Renal pelvis (tissue), 4 donors: Measurements from ENCODE around the gene CAPZB. TPM values are rescaled to one million over a fixed set of nuclear protein-coding genes. Genes with fewer than 3 reads are reported as not detected.

Experiments
- DNase-seq: peaks from one replicate; pipeline ENCODE4 v3.0.0-alpha.2; 2013
- polyA plus RNA-seq, 3 donors: library from polyadenylated mRNA; unstranded; fragments of 120-200 nt; gene quantifications; one replicate each; pipeline ENCODE4 v1.2.1, GENCODE V29; 2013; ENCODE audit not compliant: insufficient read length in 3 of 3

The CAPZB gene
- polyA plus RNA-seq, 3 donors, result 225 to 275 (median 245) TPM

DNA sequence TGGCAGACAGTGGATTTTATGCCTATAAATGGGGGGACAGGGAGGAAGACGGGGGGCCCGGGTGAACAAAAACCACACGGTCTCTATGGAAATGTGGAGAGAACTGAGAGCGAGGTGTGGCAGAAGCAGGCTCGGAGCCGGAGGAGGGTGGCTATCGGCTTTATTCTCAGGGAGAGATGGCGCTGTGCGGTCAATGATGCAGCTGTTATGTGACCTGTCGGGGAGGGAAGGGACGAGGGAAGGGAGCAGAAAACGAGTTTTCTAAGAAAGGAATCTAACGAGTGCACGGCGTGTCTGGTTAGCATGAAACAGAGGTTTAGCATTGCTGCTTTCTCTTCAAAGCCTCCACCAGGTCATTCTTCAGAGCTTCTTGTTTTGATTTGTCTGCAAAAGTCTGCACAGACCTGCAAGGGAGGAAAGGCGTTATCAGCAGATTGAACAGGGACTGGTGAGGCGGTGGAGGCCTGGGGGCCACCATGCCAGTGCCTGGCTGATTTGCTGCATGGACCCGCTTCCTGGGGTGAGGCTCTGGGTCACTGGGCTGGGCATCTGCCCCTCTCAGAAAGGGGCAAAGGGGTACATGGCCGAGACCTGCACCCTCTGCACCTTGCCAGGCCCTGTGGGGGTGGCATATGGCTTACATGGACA lies 146.0 kb downstream of the CAPZB start:
- DNase-seq, result no peak

DNA sequence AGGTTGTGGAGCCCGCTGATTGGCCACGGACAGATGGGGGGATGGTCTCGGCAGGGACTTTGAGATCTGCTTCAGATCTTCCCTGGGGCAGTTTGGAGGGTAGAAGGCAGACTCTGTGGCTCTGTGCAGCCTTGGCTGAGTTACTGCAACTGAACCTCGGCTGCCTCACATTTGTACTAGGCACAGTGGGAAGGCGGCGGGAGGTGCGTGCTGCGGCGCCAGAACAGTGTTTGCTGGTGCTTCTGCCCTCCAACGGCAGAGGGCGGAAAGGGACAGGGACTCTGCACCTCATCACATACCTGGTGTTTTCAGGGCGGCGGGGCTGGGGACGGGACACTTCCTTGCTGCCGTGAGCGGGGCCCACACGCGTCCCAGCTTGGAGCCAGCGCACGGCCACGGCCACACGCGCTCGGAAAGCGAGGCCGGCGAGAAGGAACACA lies 147.0 kb downstream of the CAPZB start:
- no peak for DNase-seq

DNA sequence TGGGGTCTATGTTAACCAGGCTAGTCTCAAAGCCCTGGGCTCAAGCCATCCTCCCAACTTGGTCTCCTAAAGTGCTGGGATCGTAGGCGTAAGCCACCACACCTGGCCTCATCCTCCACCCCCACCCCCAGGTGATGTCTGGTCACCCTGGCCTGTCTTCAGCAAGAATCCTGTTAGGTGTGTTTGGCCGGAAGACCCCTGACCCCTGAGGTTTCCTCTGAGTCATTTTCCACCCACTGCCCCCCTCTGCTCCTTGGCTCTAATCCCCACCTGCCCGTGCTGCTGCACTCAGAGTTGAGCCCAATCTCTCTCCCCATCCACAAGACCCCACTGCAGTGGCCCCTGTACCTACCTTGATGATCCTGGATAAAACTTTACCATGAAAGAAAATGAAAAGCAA lies 148.1 kb downstream of the CAPZB start:
- DNase-seq, result no peak

DNA sequence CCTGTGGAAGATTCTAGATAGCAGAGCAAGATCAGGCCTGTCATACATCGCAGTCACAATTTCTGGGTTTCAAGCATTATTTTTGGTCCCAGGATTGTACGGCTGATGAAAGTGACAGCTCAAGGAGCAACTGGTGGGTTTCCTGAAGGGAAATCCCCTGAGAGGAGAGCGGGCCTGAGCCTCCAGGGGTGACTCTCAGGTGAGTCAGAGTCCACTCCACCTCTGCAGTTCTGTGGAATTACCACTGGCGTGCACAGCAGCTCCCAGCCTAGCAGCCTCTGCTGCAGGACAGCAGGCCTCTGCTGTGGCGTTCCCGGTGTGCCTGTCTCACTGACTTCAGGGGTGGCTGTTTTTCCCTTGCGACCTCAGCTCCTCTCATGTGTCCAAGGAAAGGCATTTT lies 148.8 kb downstream of the CAPZB start:
- DNase-seq, result no peak

DNA sequence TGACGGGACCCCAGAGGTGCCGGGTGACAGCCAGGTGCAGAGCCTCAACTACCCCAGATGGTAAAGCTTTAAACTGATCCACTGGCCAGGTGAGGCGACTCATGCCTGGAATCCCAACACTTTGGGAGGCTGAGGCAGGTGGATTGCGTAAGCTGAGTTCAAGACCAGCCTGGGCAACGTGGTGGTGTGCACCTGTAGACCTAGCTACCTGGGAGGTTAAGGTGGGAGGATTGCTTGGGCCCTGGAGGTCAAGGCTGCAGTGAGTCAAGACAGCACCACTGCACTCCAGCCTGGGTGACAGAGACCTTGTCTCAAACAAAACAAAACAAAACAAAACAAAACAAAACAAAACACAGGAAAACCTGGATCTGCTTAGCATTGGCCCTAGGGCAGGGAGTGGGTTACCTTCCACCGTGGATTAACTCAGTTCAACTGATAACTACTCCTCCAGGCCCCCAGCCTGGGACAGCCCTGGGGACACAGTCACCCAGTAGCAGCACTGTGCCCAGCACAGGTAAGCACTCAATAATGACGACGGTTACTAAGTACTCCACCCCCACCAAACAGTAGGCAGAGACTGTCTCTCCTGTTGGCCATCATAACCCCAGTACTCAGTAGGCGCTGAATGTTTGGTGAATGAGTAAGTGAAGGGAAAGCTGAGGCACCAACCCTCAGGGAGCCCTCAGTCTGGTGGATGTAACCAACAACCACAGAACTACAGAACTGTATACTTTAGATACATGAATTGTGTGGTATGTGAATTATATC lies 151.6 kb downstream of the CAPZB start:
- DNase-seq, result no peak

DNA sequence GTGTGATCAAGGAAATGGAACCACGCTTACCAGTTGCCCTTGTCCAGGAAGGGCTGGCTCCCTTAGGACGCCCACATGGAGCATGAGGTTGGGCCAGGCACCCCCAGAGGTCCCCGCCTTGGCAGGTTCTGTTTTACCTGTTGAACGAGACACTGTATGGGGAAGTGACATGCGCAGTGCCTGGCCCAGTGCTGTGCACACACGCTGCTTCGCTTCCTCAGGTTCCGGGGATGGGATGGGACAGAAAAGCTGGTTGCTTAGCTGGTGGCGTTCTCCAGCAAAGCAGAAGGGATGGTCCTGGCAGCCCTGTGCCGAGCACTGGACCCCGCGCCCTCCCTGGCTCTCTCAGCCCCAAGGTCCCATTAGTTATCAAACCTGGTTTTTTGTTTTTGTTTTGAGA lies 152.5 kb downstream of the CAPZB start:
- DNase-seq, result no peak

DNA sequence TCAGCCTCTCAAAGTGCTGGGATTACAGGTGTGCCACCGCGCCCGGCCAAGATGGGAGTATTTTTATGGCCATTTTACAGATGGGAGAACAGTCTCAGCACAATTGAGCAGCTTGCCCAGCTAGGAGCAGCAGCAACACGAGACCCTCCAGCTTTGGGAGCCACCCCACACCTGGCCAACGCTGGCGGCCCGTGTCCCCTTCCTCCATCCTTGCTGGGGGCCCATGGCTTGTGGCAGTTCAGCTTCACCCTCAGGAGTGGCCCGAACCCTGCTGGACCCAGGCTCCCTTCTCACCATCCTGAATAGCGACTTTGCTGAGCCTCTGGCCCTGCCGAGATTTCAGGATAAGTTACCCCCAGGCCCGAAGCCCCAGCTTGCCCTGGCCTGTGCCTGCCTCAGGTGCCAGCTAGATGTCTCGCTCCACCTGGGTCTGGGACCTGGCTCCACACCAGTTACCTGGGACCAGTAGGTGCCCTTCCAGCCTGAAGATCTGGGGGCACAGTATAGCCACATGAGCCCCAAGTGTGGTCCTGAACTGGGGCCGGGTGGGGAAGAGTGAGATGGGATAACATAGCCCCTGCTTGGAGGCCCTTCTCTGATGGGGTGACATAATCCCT lies 154.0 kb downstream of the CAPZB start:
- DNase-seq, result no peak

DNA sequence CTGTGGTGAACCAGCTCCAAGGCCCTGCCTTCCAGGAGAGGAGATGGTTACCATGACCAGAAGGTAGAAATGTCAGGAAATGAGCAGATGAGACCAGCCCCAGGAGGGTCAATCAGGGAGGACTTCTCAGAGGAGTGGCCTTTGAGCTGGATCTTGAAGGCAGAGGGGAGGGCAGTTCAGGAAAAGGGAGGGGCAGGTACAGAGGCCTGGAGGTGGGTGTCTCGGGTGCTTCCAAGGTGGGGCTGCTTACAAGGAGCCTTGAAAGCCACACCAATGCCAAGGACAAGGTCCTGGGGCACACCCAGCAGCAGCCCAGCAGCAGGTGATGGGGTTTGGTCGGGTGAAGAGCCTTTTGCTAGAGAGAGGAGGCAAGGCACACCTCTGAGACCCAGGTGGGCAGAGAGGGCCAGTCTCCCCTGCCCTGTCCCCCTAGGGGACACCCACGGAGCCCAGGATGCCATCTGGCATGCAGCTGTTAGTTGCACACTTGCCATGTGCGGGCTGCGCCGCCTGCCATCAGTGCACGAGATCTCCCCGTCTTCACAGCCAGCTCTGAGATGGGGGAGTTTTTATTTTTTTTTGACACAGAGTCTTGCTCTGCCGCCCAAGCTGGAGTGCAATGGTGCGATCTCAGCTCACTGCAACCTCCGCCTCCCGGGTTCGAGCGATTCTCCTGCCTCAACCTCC lies 154.7 kb downstream of the CAPZB start:
- DNase-seq, result no peak

DNA sequence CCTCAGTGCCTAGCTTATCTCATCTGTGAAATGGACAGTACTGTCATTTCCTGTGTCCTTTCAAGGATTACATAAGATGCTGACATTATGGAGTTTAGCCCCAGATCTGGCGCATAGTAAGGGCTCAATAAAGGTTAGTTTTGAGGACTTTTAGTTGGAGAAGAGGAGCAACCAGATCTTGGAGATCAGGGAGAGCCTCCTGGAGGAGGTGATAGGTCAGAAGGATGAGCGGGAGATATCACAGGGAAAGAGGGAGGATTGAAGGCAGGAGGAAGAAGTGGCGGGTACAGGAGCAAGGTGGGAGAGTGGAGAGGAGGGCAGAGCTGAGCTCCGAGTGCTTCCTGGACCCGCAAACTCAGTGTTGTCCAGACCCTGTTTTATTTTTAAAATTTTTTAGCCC lies 155.7 kb downstream of the CAPZB start:
- no peak for DNase-seq

DNA sequence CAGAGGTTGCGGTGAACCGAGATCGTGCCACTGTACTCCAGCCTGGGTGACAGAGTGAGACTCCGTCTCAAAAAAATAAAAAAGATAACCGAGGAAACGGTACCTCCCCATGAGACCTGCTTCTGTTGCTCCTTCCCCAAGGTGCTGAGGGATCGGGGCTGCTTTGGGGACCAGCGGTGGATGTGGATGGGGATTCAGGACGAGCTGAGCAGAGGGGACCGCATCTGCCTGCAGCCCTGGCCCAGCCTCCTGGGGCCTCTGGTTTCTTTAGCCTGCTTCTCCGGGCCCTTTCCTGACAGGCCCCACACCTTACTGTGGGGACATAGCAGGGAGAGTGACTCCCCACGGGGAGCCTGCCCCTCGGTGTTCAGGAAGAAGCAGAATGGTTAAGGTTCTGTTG lies 156.2 kb downstream of the CAPZB start:
- DNase-seq, result no peak

DNA sequence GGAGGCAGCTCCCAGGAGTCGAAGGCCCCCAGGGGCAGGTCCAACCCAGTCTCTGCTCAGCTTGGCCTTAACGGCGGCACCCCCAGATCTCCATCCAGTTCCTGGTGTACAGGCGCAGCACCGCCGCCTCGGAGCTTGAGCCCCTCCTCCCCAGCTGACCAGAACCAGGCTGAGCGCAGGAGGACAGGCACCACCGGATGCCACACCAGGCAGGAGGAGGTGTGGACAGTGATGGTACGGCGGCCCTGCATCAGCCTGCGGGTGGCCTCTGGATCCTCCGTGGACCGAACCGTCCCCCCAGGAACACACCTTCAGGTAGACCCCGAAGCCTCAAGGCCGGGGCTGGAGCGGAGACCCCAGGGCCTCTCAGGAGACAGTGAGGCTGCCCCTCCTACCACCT lies 156.9 kb downstream of the CAPZB start:
- DNase-seq, result no peak

DNA sequence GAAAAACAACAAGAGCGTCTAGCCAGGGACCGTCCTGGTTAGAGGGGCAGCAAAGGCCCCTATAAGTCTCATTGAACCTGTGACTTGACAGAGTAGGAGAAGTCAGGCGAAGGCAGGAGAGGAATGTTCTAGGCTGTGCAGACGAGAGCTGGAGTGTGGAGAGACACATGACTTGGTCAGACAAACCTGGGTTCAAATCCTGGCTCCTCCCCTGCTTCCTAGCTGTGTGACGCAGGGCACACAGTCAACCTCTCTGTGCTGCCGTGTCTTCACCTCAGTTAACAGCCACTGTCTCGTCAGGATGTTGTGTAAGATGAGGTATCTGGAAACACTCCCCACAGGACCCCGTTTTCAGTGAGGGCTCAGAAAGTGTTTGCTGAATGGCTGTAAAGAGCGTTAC lies 157.6 kb downstream of the CAPZB start:
- DNase-seq, result no peak

DNA sequence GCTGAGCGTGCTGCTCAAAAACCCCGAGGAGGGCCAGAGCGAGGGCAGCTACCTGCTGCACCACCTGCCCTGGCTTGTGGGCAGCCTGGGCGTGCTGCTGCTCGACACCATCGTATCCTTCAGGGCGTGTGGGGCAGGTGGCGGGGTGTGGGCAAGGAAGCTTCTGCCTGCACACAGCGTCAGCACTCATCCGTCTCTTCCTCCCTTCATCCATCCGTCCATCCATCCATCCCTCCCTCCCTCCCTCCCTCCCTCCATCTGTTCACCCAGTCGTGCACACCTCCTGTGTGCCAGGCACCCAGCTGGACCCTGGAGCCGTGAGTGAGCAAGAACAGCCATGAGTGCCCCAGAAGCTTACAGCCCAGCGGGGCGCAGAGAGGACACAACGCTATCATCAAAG lies 158.0 kb downstream of the CAPZB start:
- no peak for DNase-seq

DNA sequence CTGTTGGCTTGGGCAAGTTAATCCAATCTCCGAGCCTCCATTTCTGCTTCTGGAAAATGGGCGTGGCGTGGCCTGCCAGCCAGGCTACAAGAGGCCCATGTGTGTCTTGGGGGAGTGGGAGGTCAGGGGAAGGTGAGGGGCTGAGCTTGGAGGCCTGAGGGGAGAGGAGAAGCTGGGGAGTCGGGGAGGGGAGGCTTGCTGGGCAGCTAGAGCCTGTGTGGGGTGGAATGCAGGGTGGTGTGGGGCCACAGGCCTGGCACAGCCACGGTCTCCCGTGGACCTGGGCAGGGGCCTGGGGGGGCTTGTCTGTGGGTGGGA lies 158.6 kb downstream of the CAPZB start:
- no peak for DNase-seq

DNA sequence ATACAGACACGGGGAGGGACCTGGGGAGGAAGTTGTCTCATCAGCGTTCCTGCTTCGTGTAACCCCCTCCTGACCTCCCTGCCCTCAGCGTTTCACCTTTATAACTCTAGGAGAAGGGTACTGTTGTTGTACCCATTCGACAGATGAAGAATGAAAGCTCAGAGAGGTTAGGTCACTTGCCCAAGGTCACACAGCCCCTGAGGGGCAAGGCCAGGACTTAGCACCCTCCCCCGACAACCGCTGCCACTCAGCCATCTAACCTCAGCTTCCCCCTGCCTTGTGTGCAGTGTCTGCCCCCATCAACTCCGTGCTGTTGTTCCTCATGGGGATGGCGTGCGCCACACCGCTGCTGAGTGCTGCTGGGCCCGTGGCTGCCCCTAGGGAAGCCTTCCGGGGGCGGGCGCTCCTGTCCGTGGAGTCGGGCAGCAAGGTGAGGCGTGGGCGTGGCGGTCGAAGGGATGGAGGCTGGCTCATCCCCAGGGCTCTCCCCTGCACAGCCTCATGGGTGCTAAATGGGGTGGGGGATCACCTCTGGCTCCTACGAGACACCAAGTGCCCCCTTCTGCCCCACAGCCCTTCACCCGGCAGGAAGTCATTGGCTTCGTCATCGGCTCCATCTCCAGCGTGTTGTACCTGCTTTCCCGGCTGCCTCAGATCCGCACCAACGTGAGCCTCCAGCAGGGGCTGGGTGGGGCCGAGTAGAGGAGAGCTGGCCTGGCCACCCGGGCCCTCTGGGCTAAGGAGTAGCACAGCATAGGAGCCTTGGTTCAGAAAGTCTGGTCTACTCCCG lies 159.2 kb downstream of the CAPZB start:
- no peak for DNase-seq

DNA sequence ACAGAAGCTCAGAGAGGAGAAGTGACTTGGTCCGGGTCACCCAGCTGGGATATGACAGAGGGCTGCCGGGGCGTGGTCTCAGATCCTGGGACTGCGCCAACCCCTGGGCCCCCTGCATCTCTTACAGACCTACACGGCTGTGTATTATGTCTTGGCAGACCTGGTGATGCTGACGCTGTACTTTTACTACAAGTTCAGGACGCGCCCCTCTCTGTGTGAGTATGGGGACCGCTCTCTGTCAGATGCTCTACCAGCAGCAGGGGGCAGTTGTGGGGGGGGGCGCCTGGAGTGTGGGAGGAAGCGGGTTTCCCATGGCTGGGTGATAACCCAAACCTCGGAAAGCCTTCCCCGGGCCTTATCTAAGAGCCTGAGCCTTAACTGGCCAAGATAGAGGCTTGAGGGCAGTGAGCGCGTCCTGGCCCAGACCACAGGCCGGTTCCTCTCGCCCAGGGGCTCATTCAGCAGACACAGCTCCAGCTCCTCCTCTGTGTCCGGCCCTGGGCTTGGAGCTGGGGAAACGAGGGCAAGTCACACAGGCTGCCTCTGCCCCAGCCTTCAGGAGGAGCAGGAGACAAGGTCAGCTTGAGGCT lies 159.9 kb downstream of the CAPZB start:
- no peak for DNase-seq

DNA sequence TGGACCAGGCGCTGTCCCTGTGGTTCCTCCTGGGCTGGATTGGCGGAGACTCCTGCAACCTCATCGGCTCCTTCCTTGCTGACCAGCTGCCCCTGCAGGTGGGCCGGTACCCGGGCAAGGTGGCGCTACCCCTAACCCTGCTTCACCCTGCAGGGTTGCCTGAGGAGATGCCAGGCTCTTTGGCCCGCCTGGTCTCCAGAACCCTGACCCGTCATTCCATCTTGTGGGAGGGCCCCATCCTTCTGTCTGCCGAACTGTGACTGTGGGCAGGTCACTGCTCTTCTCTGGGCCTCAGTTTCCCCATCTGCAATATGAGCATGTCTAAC lies 160.7 kb downstream of the CAPZB start:
- no peak for DNase-seq

DNA sequence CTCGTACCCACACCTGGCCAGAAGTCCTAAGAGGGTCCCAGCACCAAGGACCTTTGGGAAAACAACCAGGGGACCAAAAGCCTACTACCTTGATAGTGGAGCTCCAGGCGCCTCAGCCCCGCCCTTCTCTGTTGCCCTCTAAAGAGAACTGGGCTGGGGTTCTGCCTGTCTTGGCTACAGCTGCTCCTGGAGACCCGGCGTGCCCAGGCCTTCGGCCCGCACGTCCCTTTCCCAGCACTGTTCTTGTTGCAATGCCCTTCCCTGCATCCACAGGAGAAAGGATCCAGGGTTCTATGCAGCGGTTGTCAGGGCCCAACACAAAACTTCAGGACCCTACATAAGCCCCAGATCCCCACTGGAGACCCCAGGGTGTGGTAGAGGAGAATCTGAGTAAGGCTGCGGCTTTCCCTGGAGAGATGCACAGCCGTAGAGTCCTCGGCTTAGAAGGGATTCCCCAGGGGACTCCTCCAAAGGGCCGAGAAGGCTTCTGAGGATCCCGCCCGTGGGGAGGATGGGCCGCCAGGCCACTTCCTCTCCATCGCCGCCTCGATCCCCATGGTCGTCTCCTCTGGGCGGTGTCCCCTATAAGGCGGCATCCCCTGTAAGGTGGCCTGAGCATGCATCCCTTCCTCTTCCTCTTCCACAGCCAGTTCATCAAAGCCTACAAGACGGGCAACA lies 161.2 kb downstream of the CAPZB start:
- DNase-seq, result no peak

DNA sequence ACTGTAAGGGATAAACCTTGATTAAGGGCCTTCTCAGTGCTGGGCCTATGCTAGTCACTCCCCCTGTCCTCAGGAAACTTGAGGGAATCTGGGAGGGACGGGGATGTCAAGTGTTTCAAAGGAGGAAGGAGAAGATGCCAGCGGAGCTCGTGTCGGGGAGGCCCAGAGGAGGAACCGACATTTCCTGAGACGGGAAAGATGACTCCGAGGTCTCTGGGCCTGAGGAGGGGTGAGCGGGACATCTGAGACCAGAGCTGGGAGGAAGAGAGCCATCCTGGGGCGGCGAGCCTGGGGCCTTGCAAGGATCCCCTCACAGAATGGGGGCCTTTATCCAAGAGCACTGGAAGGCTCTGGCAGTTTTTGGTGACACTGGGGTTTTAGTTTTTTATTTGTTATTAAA lies 162.9 kb downstream of the CAPZB start:
- no peak for DNase-seq

DNA sequence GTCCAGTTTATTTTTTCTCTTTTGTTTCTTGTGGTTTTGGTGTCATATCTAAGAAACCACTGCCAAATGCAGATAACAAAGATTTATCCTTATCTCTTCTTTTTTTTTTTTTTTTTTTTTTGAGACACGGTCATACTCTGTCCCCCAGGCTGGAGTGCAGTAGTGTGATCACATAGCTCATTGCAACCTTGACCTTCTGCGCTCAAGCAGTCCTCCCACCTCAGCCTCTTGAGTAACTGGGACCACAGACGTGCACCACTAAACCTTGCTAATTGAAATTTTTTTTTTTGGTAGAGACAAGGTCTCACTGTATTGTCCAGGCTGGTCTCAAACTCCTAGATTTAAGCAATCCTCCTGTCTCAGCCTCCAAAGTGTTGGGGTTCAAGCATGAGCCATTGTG lies 164.3 kb downstream of the CAPZB start:
- DNase-seq, result no peak

DNA sequence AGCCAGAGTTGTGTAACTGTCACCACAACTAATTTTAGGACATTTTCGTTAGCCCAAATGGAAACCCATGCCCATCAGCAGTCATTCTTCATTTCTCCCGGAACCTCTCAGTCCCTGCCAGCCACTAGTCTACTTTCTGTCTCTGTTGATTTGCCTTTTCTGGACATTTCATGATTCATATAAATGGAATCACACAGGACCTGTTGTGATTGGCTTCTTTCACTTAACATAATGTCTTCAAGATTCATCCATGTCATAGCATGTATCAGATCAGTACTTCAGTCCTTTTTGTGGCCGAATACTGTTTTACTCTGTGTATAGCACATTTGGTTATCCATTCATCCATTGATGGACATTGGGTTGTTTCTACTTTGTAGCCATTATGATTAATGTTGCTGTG lies 166.1 kb downstream of the CAPZB start:
- DNase-seq, result no peak
